ENCODE measurements around the gene ERCC4.
"Not testable (repeated sequence)": the region's sequence is repeated elsewhere in the genome, so short reads cannot be mapped to it uniquely, and the experiment has no call there.

ERCC4 gene

GRCh38 chr16:13902052-13902451 is 17.9 kb upstream of the ERCC4 start:
- Histone ChIP-seq H3K27ac (no peak overlapping the region), H3K27me3 (ENCODE audit: insufficient read depth, low read depth) (no peaks in the 10 kb centered on the region), H3K4me1 (ENCODE audit: low read depth, poor library complexity, severe bottlenecking) (peaks cover 11% of the 10 kb centered on the region)

GRCh38 chr16:13902677-13903076 is 17.3 kb upstream of the ERCC4 start:
- Histone ChIP-seq H3K4me2 (no peak overlapping the region), H3K4me3 (IDR thresholded peaks at IDR 0.05; ENCODE audit: insufficient read depth, low read depth, low read length) (no peak overlapping the region), H3K9ac (no peak overlapping the region), H3K79me2 (ENCODE audit: insufficient read depth, low read depth) (no peaks in the 10 kb centered on the region), H4K20me1 (ENCODE audit: insufficient read depth) (no peaks in the 10 kb centered on the region), H3K4me1 (ENCODE audit: low read depth, poor library complexity, severe bottlenecking) (peaks cover 17% of the 10 kb centered on the region), H3K36me3 (ENCODE audit: insufficient read depth) (no peaks in the 10 kb centered on the region), H3K27ac (no peak overlapping the region), H3K27me3 (ENCODE audit: insufficient read depth, low read depth) (no peaks in the 10 kb centered on the region), H2AFZ (ENCODE audit: low read depth) (no peak overlapping the region)
- TF ChIP-seq CTCF (conservative IDR thresholded peaks at IDR 0.05; ENCODE audit: low read depth, low read length), result no peak

More at GRCh38 chr16:13902052-13902451, 17.9 kb upstream of the ERCC4 start:
- no peak for TF ChIP-seq CTCF (conservative IDR thresholded peaks at IDR 0.05; ENCODE audit: low read depth, low read length)
- H3K79me2 ChIP-seq (ENCODE audit: insufficient read depth, low read depth), result no peaks in the 10 kb centered on the region
- no peaks in the 10 kb centered on the region for H4K20me1 ChIP-seq (ENCODE audit: insufficient read depth)
- no peak overlapping the region for H3K9ac ChIP-seq
- H2AFZ ChIP-seq (ENCODE audit: low read depth), result no peak overlapping the region
- H3K4me3 ChIP-seq (IDR thresholded peaks at IDR 0.05; ENCODE audit: insufficient read depth, low read depth, low read length), result no peak overlapping the region
- no peak overlapping the region for H3K4me2 ChIP-seq
- H3K36me3 ChIP-seq (ENCODE audit: insufficient read depth), result no peaks in the 10 kb centered on the region

GRCh38 chr16:13904179-13904691 is 15.7 kb upstream of the ERCC4 start:
- H3K79me2 ChIP-seq (ENCODE audit: insufficient read depth, low read depth), result no peaks in the 10 kb centered on the region

GRCh38 chr16:13904822-13905221 is 15.1 kb upstream of the ERCC4 start:
- not testable (repeated sequence) for H3K27me3 ChIP-seq (ENCODE audit: insufficient read depth, low read depth); H3K9ac ChIP-seq; H3K36me3 ChIP-seq (ENCODE audit: insufficient read depth); H3K4me2 ChIP-seq; H3K27ac ChIP-seq; H4K20me1 ChIP-seq (ENCODE audit: insufficient read depth); H3K4me3 ChIP-seq (IDR thresholded peaks at IDR 0.05; ENCODE audit: insufficient read depth, low read depth, low read length); H2AFZ ChIP-seq (ENCODE audit: low read depth); H3K79me2 ChIP-seq (ENCODE audit: insufficient read depth, low read depth)
- peak; percentile 51; the same call in 1 of the 2 replicates for TF ChIP-seq CTCF (conservative IDR thresholded peaks at IDR 0.05; ENCODE audit: low read depth, low read length)
- H3K4me1 ChIP-seq (ENCODE audit: low read depth, poor library complexity, severe bottlenecking), result peaks cover 37% of the 10 kb centered on the region

More at GRCh38 chr16:13904179-13904691, 15.7 kb upstream of the ERCC4 start:
- no peaks in the 10 kb centered on the region for H3K27me3 ChIP-seq (ENCODE audit: insufficient read depth, low read depth)
- H3K4me3 ChIP-seq (IDR thresholded peaks at IDR 0.05; ENCODE audit: insufficient read depth, low read depth, low read length), result no peak overlapping the region
- H3K27ac ChIP-seq, result no peak overlapping the region
- no peaks in the 10 kb centered on the region for H3K36me3 ChIP-seq (ENCODE audit: insufficient read depth)
- no peaks in the 10 kb centered on the region for H4K20me1 ChIP-seq (ENCODE audit: insufficient read depth)
- H2AFZ ChIP-seq (ENCODE audit: low read depth), result no peak overlapping the region
- H3K9ac ChIP-seq, result no peak overlapping the region
- H3K4me1 ChIP-seq (ENCODE audit: low read depth, poor library complexity, severe bottlenecking), result peaks cover 31% of the 10 kb centered on the region
- no peak for TF ChIP-seq CTCF (conservative IDR thresholded peaks at IDR 0.05; ENCODE audit: low read depth, low read length)
- H3K4me2 ChIP-seq, result no peak overlapping the region
